Kidney (tissue), 14 donors: Measurements from ENCODE around the gene TAF12. TPM values are rescaled to one million over a fixed set of nuclear protein-coding genes. Genes with fewer than 3 reads are reported as not detected.
"Not testable (repeated sequence)": the region's sequence is repeated elsewhere in the genome, so short reads cannot be mapped to it uniquely, and the experiment has no call there.

Source experiments
- DNase-seq, 5 donors: peaks; one replicate each; pipeline ENCODE4 v3.0.0-alpha.2; 2013 to 2020
- FAIRE-seq: peaks from 2 replicates; lab custom pipeline; 2012; peaks lifted over from hg19 to GRCh38; lab: Jason Lieb, UNC
- H3K27ac ChIP-seq, 2 donors: one replicate each; pipeline ENCODE4 v1.7.0; 2013; ENCODE audit warnings: low read depth in 2 of 2, low read length in 2 of 2, inconsistent platforms in 1 of 2
- H3K27me3 ChIP-seq: one replicate; pipeline ENCODE4 v1.7.1; 2013; ENCODE audit warnings: low read length, inconsistent platforms; ENCODE audit not compliant: control insufficient read depth, insufficient read depth
- H3K36me3 ChIP-seq, 3 donors: one replicate each; pipeline versions ENCODE4 v1.7.0 to v1.7.1; 2013; ENCODE audit warnings: low read length in 3 of 3, control low read depth in 1 of 3, inconsistent platforms in 1 of 3; ENCODE audit not compliant: insufficient read depth in 3 of 3, control insufficient read depth in 2 of 3
- H3K4me1 ChIP-seq, 3 donors: one replicate each; pipeline versions ENCODE4 v1.7.0 to v1.7.1; 2013; ENCODE audit warnings: low read length in 3 of 3, inconsistent platforms in 1 of 3, low read depth in 1 of 3; ENCODE audit not compliant: control insufficient read depth in 2 of 3, insufficient read depth in 2 of 3
- H3K4me3 ChIP-seq, 3 donors: one replicate each; pipeline versions ENCODE4 v1.7.0 to v1.8.1; 2013; ENCODE audit warnings: low read length in 3 of 3, control low read depth in 1 of 3, inconsistent platforms in 1 of 3
- H3K9ac ChIP-seq, 3 donors: one replicate each; pipeline versions ENCODE4 v1.7.0 to v1.7.1; 2013; ENCODE audit warnings: low read length in 3 of 3, control low read depth in 1 of 3, inconsistent platforms in 1 of 3
- H3K9me3 ChIP-seq, 3 donors: one replicate each; pipeline versions ENCODE4 v1.7.0 to v1.7.1; 2013; ENCODE audit warnings: low read length in 3 of 3, control low read depth in 1 of 3, inconsistent platforms in 1 of 3; ENCODE audit not compliant: control insufficient read depth in 2 of 3, insufficient read depth in 1 of 3
- intact Hi-C: fragments of 100-400 bp; cut with DNase I; formaldehyde crosslinking; loops from one replicate; pipeline ENCODE4 v1.11.1; 2022
- polyA plus RNA-seq: library from polyadenylated mRNA; stranded (reverse); fragments of 350-450 nt; fragmentation: Illumina TruSeq; extraction: RNeasy Lipid Tissue Mini Kit (QIAGEN cat#74804); gene quantifications from one replicate; pipeline ENCODE4 v1.2.3, GENCODE V29; 2014; ENCODE audit warnings: low read depth, low replicate concordance; ENCODE audit not compliant: insufficient read depth
- total RNA-seq: library from RNA; stranded (reverse); fragmentation: NEBNext Ultra II Directional; extraction: Animal tissue kit (Norgen Biotek cat#: 25700); gene quantifications from one replicate; pipeline ENCODE4 v1.2.1, GENCODE V29; 2021
- TF ChIP-seq, protein P1 (sequence below): IDR thresholded peaks from 3 replicates; pipeline ENCODE4 v1.5.1; 2012; ENCODE audit warnings: mild to moderate bottlenecking, moderate library complexity, borderline replicate concordance; ENCODE audit not compliant: insufficient read depth; ENCODE audit errors: extremely low read depth
- donor health status: control.
- donor health status: control.
- donor health status: control.
- donor health status: control.
- donor health status: control.
- donor health status: DM: yes; HTN: yes; CAD: no.
- donor health status: Normal renal cell carcinoma (clear cell type).

Gene TAF12
- total and polyA plus RNA-seq, 2 donors from 2014 or later, result 15.0 to 22.8 TPM

DNA sequence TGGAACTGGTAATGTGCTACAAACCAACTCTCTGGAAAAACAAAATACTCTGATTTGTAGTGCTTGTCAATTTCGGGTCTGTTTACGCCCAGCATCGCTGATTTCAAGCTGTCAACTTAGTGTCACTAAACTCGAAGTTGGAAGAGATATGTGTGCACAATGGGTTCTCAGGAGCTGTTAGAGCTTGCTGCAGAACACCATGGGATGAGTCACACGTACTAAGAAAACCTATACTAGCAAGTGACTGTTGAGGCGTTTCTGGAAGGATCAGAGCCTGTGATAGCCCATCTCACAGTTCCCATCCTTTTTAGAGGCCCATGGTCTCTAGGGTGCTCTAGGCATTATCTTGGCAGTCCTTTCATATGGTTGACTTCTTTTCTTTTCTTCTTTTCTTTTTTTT lies 40.0 kb upstream of the TAF12 start:
- Histone ChIP-seq H3K4me1 (no peaks in the 10 kb centered on the region), H3K9me3 (no peaks in the 10 kb centered on the region), H3K27me3 (no peaks in the 10 kb centered on the region), H3K4me3 (no peak overlapping the region), H3K36me3 (peaks cover 0 to 5% (median 5%) of the 10 kb centered on the region in 3 donors), H3K9ac (no peak overlapping the region), H3K27ac (no peak overlapping the region)
- FAIRE-seq (no peak), DNase-seq (no peak)
- TF ChIP-seq, protein P1, sequence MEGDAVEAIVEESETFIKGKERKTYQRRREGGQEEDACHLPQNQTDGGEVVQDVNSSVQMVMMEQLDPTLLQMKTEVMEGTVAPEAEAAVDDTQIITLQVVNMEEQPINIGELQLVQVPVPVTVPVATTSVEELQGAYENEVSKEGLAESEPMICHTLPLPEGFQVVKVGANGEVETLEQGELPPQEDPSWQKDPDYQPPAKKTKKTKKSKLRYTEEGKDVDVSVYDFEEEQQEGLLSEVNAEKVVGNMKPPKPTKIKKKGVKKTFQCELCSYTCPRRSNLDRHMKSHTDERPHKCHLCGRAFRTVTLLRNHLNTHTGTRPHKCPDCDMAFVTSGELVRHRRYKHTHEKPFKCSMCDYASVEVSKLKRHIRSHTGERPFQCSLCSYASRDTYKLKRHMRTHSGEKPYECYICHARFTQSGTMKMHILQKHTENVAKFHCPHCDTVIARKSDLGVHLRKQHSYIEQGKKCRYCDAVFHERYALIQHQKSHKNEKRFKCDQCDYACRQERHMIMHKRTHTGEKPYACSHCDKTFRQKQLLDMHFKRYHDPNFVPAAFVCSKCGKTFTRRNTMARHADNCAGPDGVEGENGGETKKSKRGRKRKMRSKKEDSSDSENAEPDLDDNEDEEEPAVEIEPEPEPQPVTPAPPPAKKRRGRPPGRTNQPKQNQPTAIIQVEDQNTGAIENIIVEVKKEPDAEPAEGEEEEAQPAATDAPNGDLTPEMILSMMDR, result no peak
- intact Hi-C loops, result no loop called here

GRCh38 chr1:28680151-28680550 lies 37.3 kb upstream of the TAF12 start:
- peaks cover 0 to 5% (median 4%) of the 10 kb centered on the region in 3 donors for H3K36me3 ChIP-seq
- no peaks in the 10 kb centered on the region for H3K4me1 ChIP-seq
- FAIRE-seq (no peak), DNase-seq (no peak)
- H3K9me3 ChIP-seq, result no peaks in the 10 kb centered on the region
- H3K27ac ChIP-seq, result no peak overlapping the region
- H3K9ac ChIP-seq, result no peak overlapping the region
- no peak overlapping the region for H3K4me3 ChIP-seq
- H3K27me3 ChIP-seq, result no peaks in the 10 kb centered on the region
- TF ChIP-seq, protein P1, result no peak
- intact Hi-C loops, result no loop called here

GRCh38 chr1:28675924-28676257 lies 33.0 kb upstream of the TAF12 start:
- intact Hi-C loops, result no loop called here

DNA sequence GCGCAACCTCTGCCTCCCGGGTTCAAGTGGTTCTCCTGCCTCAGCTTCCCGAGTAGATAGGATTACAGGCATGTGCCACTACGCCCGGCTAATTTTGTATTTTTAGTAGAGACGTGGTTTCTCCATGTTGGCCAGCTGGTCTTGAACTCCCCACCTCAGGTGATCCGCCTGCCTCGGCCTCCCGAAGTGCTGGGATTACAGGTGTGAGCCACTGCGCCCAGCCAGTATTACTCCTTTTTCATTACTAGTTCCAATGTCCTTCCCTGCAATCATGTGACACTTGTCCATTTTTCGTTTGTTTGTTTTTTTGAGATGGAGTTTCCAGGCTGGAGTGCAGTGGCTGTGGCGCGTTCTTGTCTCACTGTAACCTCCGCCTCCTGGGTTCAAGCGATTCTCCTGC lies 30.1 kb upstream of the TAF12 start:
- H3K9me3 ChIP-seq, FAIRE-seq, DNase-seq, intact Hi-C loops, H3K4me3 ChIP-seq, H3K27ac ChIP-seq, H3K9ac ChIP-seq, H3K27me3 ChIP-seq, H3K4me1 ChIP-seq, H3K36me3 ChIP-seq: not testable (repeated sequence)

More at GRCh38 chr1:28675924-28676257, 33.0 kb upstream of the TAF12 start:
- H3K9ac ChIP-seq, result no peak overlapping the region
- no peak overlapping the region for H3K4me3 ChIP-seq
- H3K4me1 ChIP-seq, result no peaks in the 10 kb centered on the region
- DNase-seq, result no peak
- no peak overlapping the region for H3K27ac ChIP-seq
- H3K9me3 ChIP-seq, result no peaks in the 10 kb centered on the region
- FAIRE-seq, result no peak
- H3K36me3 ChIP-seq, result no peaks in the 10 kb centered on the region
- TF ChIP-seq, protein P1, result no peak
- no peaks in the 10 kb centered on the region for H3K27me3 ChIP-seq
